ENCODE measurements around the gene CRLF3. TPM values are rescaled to one million over a fixed set of nuclear protein-coding genes. Genes with fewer than 3 reads are reported as not detected.
A peak's percentile ranks its signal among the peaks of the same experiment; 100 is the strongest.
"Not testable (repeated sequence)": the region's sequence is repeated elsewhere in the genome, so short reads cannot be mapped to it uniquely, and the experiment has no call there.

Gene CRLF3
- total and polyA plus RNA-seq, 2 donors (not counting 1 experiment from before 2014, with no cell fraction given) = 12.6 to 16.7 TPM

DNA sequence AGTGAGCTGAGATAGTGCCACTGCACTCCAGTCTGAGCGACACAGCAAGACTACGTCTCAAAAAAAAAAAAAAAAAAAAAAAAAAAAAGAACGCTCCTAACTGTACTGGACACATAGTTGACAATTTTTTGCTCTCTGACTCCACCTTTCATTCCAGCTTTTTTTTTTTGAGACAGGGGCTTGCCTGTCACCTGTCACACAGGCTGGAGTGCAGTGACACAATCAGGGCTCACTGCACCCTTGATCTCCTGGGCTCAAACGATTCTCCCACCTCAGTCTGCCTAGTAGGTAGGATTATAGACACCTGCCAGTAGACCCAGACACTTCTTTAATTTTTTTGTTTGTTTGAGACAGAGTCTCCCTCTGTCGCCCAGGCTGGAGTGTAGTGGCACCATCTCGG is 2.6 kb upstream of the CRLF3 start:
- no peaks in the 10 kb centered on the region for H3K36me3 ChIP-seq (ENCODE audit: control insufficient read depth, insufficient read depth, low read length)
- H4K20me1 ChIP-seq (ENCODE audit: control insufficient read depth, extremely low read depth, insufficient read depth, low read length) = no peaks in the 10 kb centered on the region
- no peak overlapping the region for H3K4me2 ChIP-seq (ENCODE audit: extremely low read depth, insufficient read depth, low read length)
- H3K9ac ChIP-seq (ENCODE audit: insufficient read depth, low read length) = no peak overlapping the region
- no peaks in the 10 kb centered on the region for H3K27me3 ChIP-seq (ENCODE audit: control insufficient read depth, insufficient read depth, low read length)
- H3K79me2 ChIP-seq (ENCODE audit: control insufficient read depth, insufficient read depth, low read length) = peaks cover 24% of the 10 kb centered on the region
- H3K9me3 ChIP-seq (ENCODE audit: control insufficient read depth, insufficient read depth, low read depth, low read length) = no peaks in the 10 kb centered on the region
- no peak for TF ChIP-seq EZH2 (IDR thresholded peaks at IDR 0.05; ENCODE audit: low read length, missing control alignments)
- no peak for TF ChIP-seq CTCF (conservative IDR thresholded peaks at IDR 0.05 in 1 of 2, IDR thresholded peaks at IDR 0.05 in 1 of 2; ENCODE audit: low read depth in 1 of 2, low read length in 2 of 2)
- no peak overlapping the region for H3K27ac ChIP-seq (ENCODE audit: insufficient read depth, low read length)
- H3K4me1 ChIP-seq (ENCODE audit: control insufficient read depth, extremely low read depth, insufficient read depth, low read length) = peaks cover 4% of the 10 kb centered on the region
- no peak overlapping the region for H3K4me3 ChIP-seq (replicated peaks in 1 of 4; ENCODE audit: control extremely low read depth in 1 of 4, insufficient read depth in 1 of 4, low read depth in 3 of 4, low read length in 4 of 4)
- H2AFZ ChIP-seq (ENCODE audit: low read length) = no peak overlapping the region
- DNase-seq (ENCODE audit: low read depth in 2 of 2) = no peak

- H2AFZ ChIP-seq (ENCODE audit: low read length) = peak overlapping the region; percentile 89
- no peaks in the 10 kb centered on the region for H3K27me3 ChIP-seq (ENCODE audit: control insufficient read depth, insufficient read depth, low read length)
- peak overlapping the region; percentile 54 to 94 (median 78) for H3K4me3 ChIP-seq (replicated peaks in 1 of 4; ENCODE audit: control extremely low read depth in 1 of 4, insufficient read depth in 1 of 4, low read depth in 3 of 4, low read length in 4 of 4)
- H4K20me1 ChIP-seq (ENCODE audit: control insufficient read depth, extremely low read depth, insufficient read depth, low read length) = no peaks in the 10 kb centered on the region
- H3K9me3 ChIP-seq (ENCODE audit: control insufficient read depth, insufficient read depth, low read depth, low read length) = no peaks in the 10 kb centered on the region
- H3K27ac ChIP-seq (ENCODE audit: insufficient read depth, low read length) = peak overlapping the region; percentile 71
- H3K79me2 ChIP-seq (ENCODE audit: control insufficient read depth, insufficient read depth, low read length) = peaks cover 43% of the 10 kb centered on the region
- DNase-seq (ENCODE audit: low read depth in 2 of 2) = peak in 1 of 2 donors; percentile 19
- no peaks in the 10 kb centered on the region for H3K36me3 ChIP-seq (ENCODE audit: control insufficient read depth, insufficient read depth, low read length)
- H3K4me2 ChIP-seq (ENCODE audit: extremely low read depth, insufficient read depth, low read length) = peak overlapping the region; percentile 81
- H3K4me1 ChIP-seq (ENCODE audit: control insufficient read depth, extremely low read depth, insufficient read depth, low read length) = no peaks in the 10 kb centered on the region
- TF ChIP-seq EZH2 (IDR thresholded peaks at IDR 0.05; ENCODE audit: low read length, missing control alignments) (no peak), CTCF (conservative IDR thresholded peaks at IDR 0.05 in 1 of 2, IDR thresholded peaks at IDR 0.05 in 1 of 2; ENCODE audit: low read depth in 1 of 2, low read length in 2 of 2) (no peak)
- H3K9ac ChIP-seq (ENCODE audit: insufficient read depth, low read length) = peak overlapping the region; percentile 84
These were observed 513 bp downstream of the CRLF3 start for GRCh38 chr17:30824002-30824355.

- Histone ChIP-seq H3K4me3 (replicated peaks in 1 of 4; ENCODE audit: control extremely low read depth in 1 of 4, insufficient read depth in 1 of 4, low read depth in 3 of 4, low read length in 4 of 4) (peak overlapping the region; percentile 54 to 94 (median 78)), H3K36me3 (ENCODE audit: control insufficient read depth, insufficient read depth, low read length) (no peaks in the 10 kb centered on the region), H3K27ac (ENCODE audit: insufficient read depth, low read length) (no peak overlapping the region), H3K4me2 (ENCODE audit: extremely low read depth, insufficient read depth, low read length) (peak overlapping the region; percentile 81), H3K79me2 (ENCODE audit: control insufficient read depth, insufficient read depth, low read length) (peaks cover 45% of the 10 kb centered on the region), H3K4me1 (ENCODE audit: control insufficient read depth, extremely low read depth, insufficient read depth, low read length) (no peaks in the 10 kb centered on the region), H3K27me3 (ENCODE audit: control insufficient read depth, insufficient read depth, low read length) (no peaks in the 10 kb centered on the region), H3K9ac (ENCODE audit: insufficient read depth, low read length) (peak overlapping the region; percentile 84), H2AFZ (ENCODE audit: low read length) (no peak overlapping the region), H3K9me3 (ENCODE audit: control insufficient read depth, insufficient read depth, low read depth, low read length) (no peaks in the 10 kb centered on the region), H4K20me1 (ENCODE audit: control insufficient read depth, extremely low read depth, insufficient read depth, low read length) (no peaks in the 10 kb centered on the region)
- DNase-seq (ENCODE audit: low read depth in 2 of 2) = no peak
- TF ChIP-seq EZH2 (IDR thresholded peaks at IDR 0.05; ENCODE audit: low read length, missing control alignments) = no peak
These were observed 1.1 kb downstream of the CRLF3 start for GRCh38 chr17:30823421-30823820.

DNA sequence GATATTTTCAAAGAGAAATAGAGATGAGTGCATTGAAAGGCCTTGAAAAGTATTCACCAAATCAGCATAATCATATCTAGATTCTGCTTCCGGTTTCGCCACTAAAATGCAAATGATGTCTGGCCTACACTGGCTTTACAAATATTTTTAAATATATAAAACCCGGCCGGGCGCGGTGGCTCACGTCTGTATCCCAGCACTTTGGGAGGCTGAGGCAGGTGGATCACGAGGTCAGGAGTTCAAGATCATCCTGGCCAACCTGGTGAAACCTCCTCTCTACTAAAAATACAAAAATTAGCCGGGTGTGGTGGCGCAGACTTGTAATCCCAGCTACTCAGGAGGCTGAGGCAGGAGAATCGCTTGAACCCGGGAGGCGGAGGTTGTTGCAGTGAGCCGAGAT is 1.6 kb downstream of the CRLF3 start:
- not testable (repeated sequence) for DNase-seq (ENCODE audit: low read depth in 2 of 2); H3K4me1 ChIP-seq (ENCODE audit: control insufficient read depth, extremely low read depth, insufficient read depth, low read length); H2AFZ ChIP-seq (ENCODE audit: low read length); H4K20me1 ChIP-seq (ENCODE audit: control insufficient read depth, extremely low read depth, insufficient read depth, low read length); H3K27me3 ChIP-seq (ENCODE audit: control insufficient read depth, insufficient read depth, low read length); H3K9ac ChIP-seq (ENCODE audit: insufficient read depth, low read length); H3K9me3 ChIP-seq (ENCODE audit: control insufficient read depth, insufficient read depth, low read depth, low read length); H3K36me3 ChIP-seq (ENCODE audit: control insufficient read depth, insufficient read depth, low read length); H3K27ac ChIP-seq (ENCODE audit: insufficient read depth, low read length)
- H3K4me2 ChIP-seq (ENCODE audit: extremely low read depth, insufficient read depth, low read length) = peak overlapping the region; percentile 13
- H3K79me2 ChIP-seq (ENCODE audit: control insufficient read depth, insufficient read depth, low read length) = peaks cover 45% of the 10 kb centered on the region
- peak overlapping the region in 1 of 4 experiments; percentile 92 for H3K4me3 ChIP-seq (replicated peaks in 1 of 4; ENCODE audit: control extremely low read depth in 1 of 4, insufficient read depth in 1 of 4, low read depth in 3 of 4, low read length in 4 of 4)

Data from fibroblast of lung (primary cell).